Middle frontal gyrus (tissue), 1 donor: ENCODE results near the gene GIMAP8.

Experiments used
- DNase-seq: peaks from one replicate; pipeline ENCODE4 v3.0.0-alpha.2; 2015; ENCODE audit warnings: low spot score; ENCODE audit errors: extremely low spot score

The GIMAP8 gene

GRCh38 chr7:150450491-150451001 is at the start of gene GIMAP8:
GIMAP8 (plus strand) TSS chr7:150450630; CDS start chr7:150466699, 16,069 bp downstream.
- DNase-seq, result no peak

- DNase-seq, result no peak
Observed at GRCh38 chr7:150400788-150401423, 49.5 kb upstream of the GIMAP8 start.

GRCh38 chr7:150401424-150401790 is 49.0 kb upstream of the GIMAP8 start:
- no peak for DNase-seq

GRCh38 chr7:150401861-150402631 is 48.4 kb upstream of the GIMAP8 start:
- no peak for DNase-seq

- no peak for DNase-seq
Observed at GRCh38 chr7:150402671-150403321, 47.6 kb upstream of the GIMAP8 start.

GRCh38 chr7:150403376-150404171 is 46.9 kb upstream of the GIMAP8 start:
- DNase-seq, result no peak

- no peak for DNase-seq
Observed at GRCh38 chr7:150404172-150404804, 46.1 kb upstream of the GIMAP8 start.

GRCh38 chr7:150404805-150405583 is 45.4 kb upstream of the GIMAP8 start:
- DNase-seq, result peak; percentile 83

GRCh38 chr7:150405584-150406311 is 44.7 kb upstream of the GIMAP8 start:
- DNase-seq, result no peak

GRCh38 chr7:150406312-150406566 is 44.2 kb upstream of the GIMAP8 start:
- DNase-seq, result no peak

GRCh38 chr7:150406567-150407421 is 43.6 kb upstream of the GIMAP8 start:
- no peak for DNase-seq

GRCh38 chr7:150407588-150408392 is 42.6 kb upstream of the GIMAP8 start:
- DNase-seq, result no peak

GRCh38 chr7:150408393-150409299 is 41.8 kb upstream of the GIMAP8 start:
- DNase-seq, result no peak

GRCh38 chr7:150409300-150410030 is 41.0 kb upstream of the GIMAP8 start:
- DNase-seq, result no peak

GRCh38 chr7:150410131-150410530 is 40.3 kb upstream of the GIMAP8 start:
- DNase-seq, result no peak

GRCh38 chr7:150410680-150411346 is 39.6 kb upstream of the GIMAP8 start:
- no peak for DNase-seq
